ENCODE data around the gene GRAMD2B.
"Not testable (repeated sequence)": the region's sequence is repeated elsewhere in the genome, so short reads cannot be mapped to it uniquely, and the experiment has no call there.

GRAMD2B gene

GRCh38 chr5:126395198-126395597 lies 28.0 kb upstream of the GRAMD2B start:
- TF ChIP-seq, protein P1, sequence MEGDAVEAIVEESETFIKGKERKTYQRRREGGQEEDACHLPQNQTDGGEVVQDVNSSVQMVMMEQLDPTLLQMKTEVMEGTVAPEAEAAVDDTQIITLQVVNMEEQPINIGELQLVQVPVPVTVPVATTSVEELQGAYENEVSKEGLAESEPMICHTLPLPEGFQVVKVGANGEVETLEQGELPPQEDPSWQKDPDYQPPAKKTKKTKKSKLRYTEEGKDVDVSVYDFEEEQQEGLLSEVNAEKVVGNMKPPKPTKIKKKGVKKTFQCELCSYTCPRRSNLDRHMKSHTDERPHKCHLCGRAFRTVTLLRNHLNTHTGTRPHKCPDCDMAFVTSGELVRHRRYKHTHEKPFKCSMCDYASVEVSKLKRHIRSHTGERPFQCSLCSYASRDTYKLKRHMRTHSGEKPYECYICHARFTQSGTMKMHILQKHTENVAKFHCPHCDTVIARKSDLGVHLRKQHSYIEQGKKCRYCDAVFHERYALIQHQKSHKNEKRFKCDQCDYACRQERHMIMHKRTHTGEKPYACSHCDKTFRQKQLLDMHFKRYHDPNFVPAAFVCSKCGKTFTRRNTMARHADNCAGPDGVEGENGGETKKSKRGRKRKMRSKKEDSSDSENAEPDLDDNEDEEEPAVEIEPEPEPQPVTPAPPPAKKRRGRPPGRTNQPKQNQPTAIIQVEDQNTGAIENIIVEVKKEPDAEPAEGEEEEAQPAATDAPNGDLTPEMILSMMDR (IDR thresholded peaks at IDR 0.05; ENCODE audit: control insufficient read depth, insufficient read depth, low read depth, low read length, missing control alignments) = no peak
- H3K4me3 ChIP-seq (ENCODE audit: control insufficient read depth, low read depth, low read length) = no peak overlapping the region
- no peak for DNase-seq (ENCODE audit: low read depth)

DNA sequence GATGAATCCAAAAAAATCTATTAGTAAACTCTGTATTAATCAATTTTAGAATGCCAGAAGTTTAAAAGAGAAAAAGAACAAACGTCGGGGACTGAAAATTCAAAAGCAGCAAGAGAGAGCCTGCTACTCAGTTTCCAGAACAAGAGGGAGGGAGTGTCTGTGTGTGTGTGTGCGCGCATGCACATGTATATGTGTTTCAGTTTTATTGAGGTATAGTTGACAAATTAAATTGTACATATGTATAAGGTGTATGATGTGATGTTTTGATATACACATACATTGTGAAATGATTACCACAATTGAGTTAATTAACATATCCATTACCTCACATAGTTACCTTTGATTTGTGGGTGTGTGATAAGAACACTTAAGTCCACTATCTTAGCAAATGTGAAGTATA lies 27.6 kb upstream of the GRAMD2B start:
- TF ChIP-seq, protein P1 (IDR thresholded peaks at IDR 0.05; ENCODE audit: control insufficient read depth, insufficient read depth, low read depth, low read length, missing control alignments) = no peak
- no peak for DNase-seq (ENCODE audit: low read depth)
- H3K4me3 ChIP-seq (ENCODE audit: control insufficient read depth, low read depth, low read length) = no peak overlapping the region

DNA sequence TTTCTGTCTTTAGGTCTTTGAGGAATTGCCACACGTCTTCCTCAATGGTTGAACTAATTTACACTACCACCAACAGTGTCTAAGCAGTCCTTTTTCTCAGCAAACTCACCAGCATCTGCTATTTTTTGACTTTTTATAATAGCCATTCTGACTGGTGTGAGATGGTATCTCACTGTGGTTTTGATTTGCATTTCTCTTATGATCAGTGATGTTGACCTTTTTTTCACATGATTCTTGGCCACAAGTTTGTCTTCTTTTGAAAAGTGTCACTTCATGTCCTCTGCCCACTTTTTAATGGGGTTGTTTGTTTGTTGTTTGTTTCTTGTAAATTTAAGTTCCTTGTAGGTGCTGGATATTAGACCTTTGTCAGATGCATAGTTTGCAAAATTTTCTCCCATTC lies 26.5 kb upstream of the GRAMD2B start:
- DNase-seq (ENCODE audit: low read depth); H3K4me3 ChIP-seq (ENCODE audit: control insufficient read depth, low read depth, low read length): not testable (repeated sequence)

- no peak for DNase-seq (ENCODE audit: low read depth)
- H3K4me3 ChIP-seq (ENCODE audit: control insufficient read depth, low read depth, low read length) = no peak overlapping the region
- TF ChIP-seq, protein P1 (IDR thresholded peaks at IDR 0.05; ENCODE audit: control insufficient read depth, insufficient read depth, low read depth, low read length, missing control alignments) = no peak
Observed at GRCh38 chr5:126398791-126399190, 24.4 kb upstream of the GRAMD2B start.

GRCh38 chr5:126400621-126401251 lies 22.5 kb upstream of the GRAMD2B start:
- H3K4me3 ChIP-seq (ENCODE audit: control insufficient read depth, low read depth, low read length) = no peak overlapping the region
- no peak for DNase-seq (ENCODE audit: low read depth)
- TF ChIP-seq, protein P1 (IDR thresholded peaks at IDR 0.05; ENCODE audit: control insufficient read depth, insufficient read depth, low read depth, low read length, missing control alignments) = no peak

GRCh38 chr5:126402621-126403555 lies 20.3 kb upstream of the GRAMD2B start:
- no peak overlapping the region for H3K4me3 ChIP-seq (ENCODE audit: control insufficient read depth, low read depth, low read length)
- DNase-seq (ENCODE audit: low read depth) = no peak
- TF ChIP-seq, protein P1 (IDR thresholded peaks at IDR 0.05; ENCODE audit: control insufficient read depth, insufficient read depth, low read depth, low read length, missing control alignments) = no peak

- TF ChIP-seq, protein P1 (IDR thresholded peaks at IDR 0.05; ENCODE audit: control insufficient read depth, insufficient read depth, low read depth, low read length, missing control alignments) = no peak
- DNase-seq (ENCODE audit: low read depth) = no peak
- no peak overlapping the region for H3K4me3 ChIP-seq (ENCODE audit: control insufficient read depth, low read depth, low read length)
Observed at GRCh38 chr5:126403876-126404275, 19.3 kb upstream of the GRAMD2B start.

Measured in AG09309 (cell line).